AG04449 (cell line): Measurements from ENCODE around the gene SMYD3.
"Not testable (repeated sequence)": the region's sequence is repeated elsewhere in the genome, so short reads cannot be mapped to it uniquely, and the experiment has no call there.

Experiments
- CTCF ChIA-PET: fragments of 350-600 bp; formaldehyde crosslinking; extraction: SDS; loops from one replicate; lab custom pipeline; 2021; ENCODE audit warnings: antibody characterized with exemption; lab: Yijun Ruan, JAX
- POLR2A ChIA-PET: fragments of 400-600, 350-600 bp; formaldehyde crosslinking; extraction: SDS; loops from one replicate; lab custom pipeline; 2020; ENCODE audit warnings: antibody characterized with exemption, inconsistent platforms; lab: Yijun Ruan, JAX
- DNase-seq: peaks from one replicate; pipeline ENCODE4 v3.0.0-alpha.2; 2010; ENCODE audit warnings: low read depth, low spot score
- H3K4me3 ChIP-seq: 2 replicates; pipeline ENCODE4 v1.5.1; 2011; ENCODE audit warnings: low read depth, mild to moderate bottlenecking, control low read depth, low read length
- TF ChIP-seq, protein P1 (sequence below): IDR thresholded peaks from one replicate; pipeline ENCODE4 v1.5.1; 2011; ENCODE audit warnings: mild to moderate bottlenecking, moderate library complexity, low read length, control low read depth, inconsistent platforms; ENCODE audit not compliant: insufficient read depth; ENCODE audit errors: missing control alignments

The SMYD3 gene

DNA sequence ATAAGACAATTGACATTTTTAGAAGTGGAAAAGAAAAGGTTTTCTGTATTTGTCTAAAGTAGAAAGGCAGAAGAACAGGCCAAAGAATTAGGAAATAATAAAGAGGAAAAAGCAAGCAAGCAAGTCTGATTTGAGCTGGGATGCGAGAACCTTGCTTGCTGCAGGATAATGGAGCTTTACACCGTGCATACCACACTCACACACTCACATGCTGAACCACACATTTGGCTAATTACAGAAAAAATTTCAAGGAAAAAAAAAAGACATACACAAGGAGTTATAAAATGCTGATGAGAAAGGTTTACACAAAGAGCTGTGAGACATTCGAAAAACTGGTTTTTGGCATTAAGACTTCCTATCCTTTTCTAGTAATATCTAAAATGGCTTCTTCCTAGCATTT lies 758.4 kb downstream of the SMYD3 start:
- no peak overlapping the region for H3K4me3 ChIP-seq
- ChIA-PET POLR2A (no interaction called here), CTCF (interaction anchor here (1.0 to 1.4 kb wide), 2 partner anchors 10 to 12 kb away, joined by 3 to 4 read pairs; no protein-coding TSS in a partner anchor)
- TF ChIP-seq, protein P1, sequence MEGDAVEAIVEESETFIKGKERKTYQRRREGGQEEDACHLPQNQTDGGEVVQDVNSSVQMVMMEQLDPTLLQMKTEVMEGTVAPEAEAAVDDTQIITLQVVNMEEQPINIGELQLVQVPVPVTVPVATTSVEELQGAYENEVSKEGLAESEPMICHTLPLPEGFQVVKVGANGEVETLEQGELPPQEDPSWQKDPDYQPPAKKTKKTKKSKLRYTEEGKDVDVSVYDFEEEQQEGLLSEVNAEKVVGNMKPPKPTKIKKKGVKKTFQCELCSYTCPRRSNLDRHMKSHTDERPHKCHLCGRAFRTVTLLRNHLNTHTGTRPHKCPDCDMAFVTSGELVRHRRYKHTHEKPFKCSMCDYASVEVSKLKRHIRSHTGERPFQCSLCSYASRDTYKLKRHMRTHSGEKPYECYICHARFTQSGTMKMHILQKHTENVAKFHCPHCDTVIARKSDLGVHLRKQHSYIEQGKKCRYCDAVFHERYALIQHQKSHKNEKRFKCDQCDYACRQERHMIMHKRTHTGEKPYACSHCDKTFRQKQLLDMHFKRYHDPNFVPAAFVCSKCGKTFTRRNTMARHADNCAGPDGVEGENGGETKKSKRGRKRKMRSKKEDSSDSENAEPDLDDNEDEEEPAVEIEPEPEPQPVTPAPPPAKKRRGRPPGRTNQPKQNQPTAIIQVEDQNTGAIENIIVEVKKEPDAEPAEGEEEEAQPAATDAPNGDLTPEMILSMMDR = no peak
- DNase-seq = no peak

GRCh38 chr1:245748240-245748639 lies 758.8 kb downstream of the SMYD3 start:
- ChIA-PET POLR2A (no interaction called here), CTCF (interaction anchor here (1.0 to 1.4 kb wide), 2 partner anchors 10 to 13 kb away, joined by 3 to 4 read pairs; no protein-coding TSS in a partner anchor)
- no peak for DNase-seq
- TF ChIP-seq, protein P1 = no peak
- no peak overlapping the region for H3K4me3 ChIP-seq

GRCh38 chr1:245742896-245743295 lies 764.2 kb downstream of the SMYD3 start:
- H3K4me3 ChIP-seq = no peak overlapping the region
- no peak for DNase-seq
- TF ChIP-seq, protein P1 = no peak
- POLR2A ChIA-PET = no interaction called here
- CTCF ChIA-PET = no interaction called here

DNA sequence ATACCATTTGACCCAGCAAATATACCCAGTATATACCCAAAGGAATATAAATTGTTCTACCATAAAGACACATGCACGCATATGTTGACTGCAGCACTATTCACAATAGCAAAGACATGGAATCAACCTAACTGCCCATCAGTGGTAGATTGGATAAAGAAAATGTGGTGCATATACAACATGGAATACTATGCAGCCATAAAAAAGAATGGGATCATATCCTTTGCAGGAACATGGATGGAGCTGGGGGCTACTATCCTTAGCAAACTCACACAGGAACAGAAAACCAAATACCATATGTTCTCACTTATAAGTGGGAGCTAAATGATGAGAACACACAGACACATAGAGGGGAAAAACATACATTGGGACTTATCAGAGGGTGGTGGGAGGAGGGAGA lies 766.7 kb downstream of the SMYD3 start:
- H3K4me3 ChIP-seq, CTCF ChIA-PET, POLR2A ChIA-PET, DNase-seq: not testable (repeated sequence)

DNA sequence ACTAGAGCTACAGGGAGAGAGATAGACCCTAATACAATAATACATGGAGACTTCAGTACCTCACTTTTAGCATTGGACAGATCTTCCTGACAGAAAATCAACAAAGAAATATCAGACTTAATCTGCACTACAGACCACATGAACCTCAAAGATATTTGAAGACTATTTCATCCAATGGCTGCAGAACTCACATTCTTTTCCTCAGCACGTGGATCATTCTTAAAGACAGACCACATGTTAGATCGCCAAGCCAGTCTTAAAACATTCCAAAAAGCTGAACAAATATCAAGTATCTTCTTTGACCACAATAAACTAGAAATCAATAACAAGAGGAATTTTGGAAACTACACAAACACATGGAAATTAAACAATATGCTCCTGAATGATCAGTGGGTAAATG lies 776.3 kb downstream of the SMYD3 start:
- POLR2A ChIA-PET = no interaction called here
- CTCF ChIA-PET = no interaction called here
- no peak for DNase-seq
- TF ChIP-seq, protein P1 = no peak
- H3K4me3 ChIP-seq = no peak overlapping the region

GRCh38 chr1:245728035-245728434 lies 779.0 kb downstream of the SMYD3 start:
- CTCF ChIA-PET, H3K4me3 ChIP-seq, DNase-seq: not testable (repeated sequence)
- POLR2A ChIA-PET = interaction anchor here (0.6 kb wide), 1 partner anchor 8 kb away, joined by 3 read pairs; no protein-coding TSS in a partner anchor

GRCh38 chr1:245721488-245721887 lies 785.6 kb downstream of the SMYD3 start:
- no peak for DNase-seq
- TF ChIP-seq, protein P1 = no peak
- ChIA-PET CTCF (no interaction called here), POLR2A (no interaction called here)
- no peak overlapping the region for H3K4me3 ChIP-seq

GRCh38 chr1:245718951-245719350 lies 788.1 kb downstream of the SMYD3 start:
- TF ChIP-seq, protein P1 = no peak
- no peak for DNase-seq
- ChIA-PET POLR2A (no interaction called here), CTCF (no interaction called here)
- no peak overlapping the region for H3K4me3 ChIP-seq
